ENCODE measurements around the gene GON7. TPM values are rescaled to one million over a fixed set of nuclear protein-coding genes. Genes with fewer than 3 reads are reported as not detected.

GON7 gene
- total RNA-seq, 1 donor from 2014 or later: 11.3 TPM

DNA sequence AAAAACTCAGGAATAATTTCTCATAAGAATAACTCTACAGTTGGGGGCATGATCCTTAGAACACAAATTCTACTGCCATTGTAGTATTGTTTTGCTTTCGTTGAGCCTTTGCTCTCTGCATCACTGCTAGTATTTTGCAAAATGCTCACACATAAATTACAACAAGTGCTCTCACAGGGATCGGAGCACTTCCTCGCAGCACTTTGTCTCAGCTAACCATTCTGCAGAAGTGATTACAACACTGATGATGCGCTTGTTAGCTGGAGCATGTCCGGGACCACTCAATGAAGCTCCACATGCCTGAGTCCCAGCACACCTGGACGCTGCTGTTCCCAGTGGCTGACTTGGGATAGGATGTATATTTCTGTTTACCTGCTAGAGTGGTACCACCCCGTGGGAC is 53.7 kb downstream of the GON7 start:
- intact Hi-C loops (cut with micrococcal nuclease): no loop called here
- no peak for DNase-seq
- ChIA-PET POLR2A (interaction anchor here (0.6 kb wide), 1 partner anchor 347 kb away, joined by 4 read pairs; no protein-coding TSS in a partner anchor), CTCF (no interaction called here)
- no peak overlapping the region for H3K27ac Mint-ChIP-seq
- ATAC-seq (ENCODE audit: low read depth): no peak
- H3K9me3 Mint-ChIP-seq: no peaks in the 10 kb centered on the region
- no peaks in the 10 kb centered on the region for H3K4me1 Mint-ChIP-seq
- no peak overlapping the region for H3K4me3 Mint-ChIP-seq
- H3K36me3 Mint-ChIP-seq (ENCODE audit: low read depth): no peaks in the 10 kb centered on the region
- no peak for TF ChIP-seq CTCF (IDR thresholded peaks at IDR 0.05)
- H3K27me3 Mint-ChIP-seq: peaks cover 3% of the 10 kb centered on the region

Other genes starting within 250 kb of the GON7 start
- gene ITPK1, start 91.1 kb downstream of the GON7 start, total RNA-seq: 43.0 and 50.4 TPM in 2 replicates
- 21.3 and 24.4 TPM in 2 replicates for gene MOAP1, start 22.2 kb downstream of the GON7 start, total RNA-seq
- 17.6 and 19.3 TPM in 2 replicates for gene LYSET, start 21.7 kb downstream of the GON7 start, total RNA-seq
- gene UBR7, start 191 bp upstream of the GON7 start, total RNA-seq: 19.3 and 19.5 TPM in 2 replicates
- gene BTBD7, start 126.0 kb upstream of the GON7 start, total RNA-seq: 34.4 and 41.2 TPM in 2 replicates
- not detected in 2 replicates for gene COX8C, start 140.1 kb upstream of the GON7 start, total RNA-seq
- 0.13 and 0.22 TPM in 2 replicates for gene UNC79, start 223.9 kb upstream of the GON7 start, total RNA-seq

Measured in activated B cell treated with CpG ODN at 0.5 μM for 24 hours (primary cell).